Esophagus squamous epithelium (tissue), 5 donors: ENCODE measurements around the gene CFAP410. TPM values are rescaled to one million over a fixed set of nuclear protein-coding genes. Genes with fewer than 3 reads are reported as not detected.

Source experiments
- DNase-seq: peaks from one replicate; lab custom pipeline; 2025; lab: John Stamatoyannopoulos, UW
- H3K27ac ChIP-seq, 4 donors: fragments of 200-600 bp; sonication (generic); one replicate each; pipeline ENCODE4 v1.5.1; 2016 to 2019; ENCODE audit warnings: mild to moderate bottlenecking in 1 of 4
- H3K27me3 ChIP-seq, 4 donors: fragments of 200-600 bp; sonication (generic); 1 replicate in 3 of 4; 2 replicates in 1 of 4; pipeline versions ENCODE4 v1.5.1 to v1.6.0; 2017 to 2021; ENCODE audit warnings: antibody characterized with exemption in 1 of 4
- H3K36me3 ChIP-seq, 3 donors: fragments of 200-600 bp; sonication (generic); one replicate each; pipeline ENCODE4 v1.5.1; 2016 to 2019
- H3K4me1 ChIP-seq, 3 donors: fragments of 200-600 bp; sonication (generic); one replicate each; pipeline ENCODE4 v1.5.1; 2017 to 2019
- H3K4me3 ChIP-seq, 4 donors: fragments of 200-600 bp; sonication (generic); 1 replicate in 3 of 4; 2 replicates in 1 of 4; pipeline ENCODE4 v1.5.1; 2016 to 2019; ENCODE audit warnings: mild to moderate bottlenecking in 2 of 4, moderate library complexity in 1 of 4
- H3K9me3 ChIP-seq, 3 donors: fragments of 200-600 bp; sonication (generic); one replicate each; pipeline ENCODE4 v1.5.1; 2016 to 2019
- POLR2A ChIP-seq, 4 donors: fragments of 450-650 bp; IDR thresholded peaks; one replicate each; pipeline ENCODE4 v1.6.1; 2017; ENCODE audit warnings: antibody characterized with exemption in 4 of 4, mild to moderate bottlenecking in 4 of 4, moderate library complexity in 3 of 4
- WGBS, 2 donors: methylation state at CpG; one replicate each; pipeline ENCODE4 v1.1.5; 2018; 5-methylcytosine and 5-hydroxymethylcytosine counted together
- intact Hi-C: fragments of 100-400 bp; cut with DNase I; formaldehyde crosslinking; loops from one replicate; pipeline ENCODE4 v1.15.0; 2022
- total RNA-seq, 4 donors: library from RNA; depleted of rRNA; stranded (reverse); fragments of >200 nt; gene quantifications; one replicate each; pipeline ENCODE4 v1.1.0, GENCODE V29; 2016
- TF ChIP-seq, protein P1 (sequence below), 6 experiments: fragments of 450-650 bp in 4 of 6; fragments of 200-600 bp in 2 of 6; sonication (generic) in 2 of 6; IDR thresholded peaks; one replicate each; pipeline ENCODE4 v1.5.1; 2016 to 2019; ENCODE audit warnings: antibody characterized with exemption in 6 of 6, mild to moderate bottlenecking in 4 of 6, moderate library complexity in 4 of 6
- donor health status: DM: yes; HTN: yes; CAD: no.

Gene CFAP410
- total RNA-seq, 4 donors from 2014 or later: 7.9 to 21.8 (median 13.7) TPM

DNA sequence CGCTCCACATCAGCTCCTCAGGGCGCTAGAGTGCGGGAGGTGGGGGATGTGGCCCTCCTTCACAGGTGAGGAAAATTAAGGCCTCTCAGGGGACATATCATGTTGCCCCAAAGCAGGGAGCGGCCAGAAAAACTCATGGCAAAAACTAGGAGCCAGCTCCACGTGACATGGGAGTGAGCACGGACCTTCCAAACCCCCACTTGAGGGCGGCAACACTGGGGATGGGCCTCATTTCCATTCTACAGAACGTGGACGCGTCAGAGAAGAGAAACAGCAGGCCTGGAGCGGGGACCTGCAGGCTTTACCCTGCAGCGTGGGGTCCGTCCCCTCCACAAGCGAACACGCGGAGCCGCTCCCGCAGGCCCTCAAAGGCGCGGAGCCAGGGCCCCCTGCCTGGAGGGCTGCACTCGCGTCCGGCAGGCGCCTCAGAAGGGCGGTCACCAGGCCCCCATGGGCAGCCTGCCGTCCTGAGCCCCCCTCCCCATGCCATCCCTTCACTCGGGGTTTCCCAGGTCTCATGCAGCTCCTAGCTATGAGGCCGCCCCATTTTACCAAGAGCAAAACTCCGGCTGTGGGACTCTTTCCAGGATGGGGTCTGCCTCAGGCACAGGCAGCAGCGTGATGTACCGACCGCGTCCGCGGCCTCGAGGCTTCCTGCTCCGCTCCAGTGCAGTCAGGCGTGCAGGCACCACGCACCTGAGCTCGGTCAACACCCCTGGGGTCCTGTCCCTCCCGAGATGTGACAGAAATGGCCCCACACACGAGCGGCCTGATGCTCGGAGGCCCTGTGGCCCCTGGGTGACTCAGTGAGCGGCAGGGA lies 5.5 kb downstream of the CFAP410 start:
- WGBS, 2 donors: 20 to 69% methylated on average over 1 to 12 of the region's 45 CpGs

DNA sequence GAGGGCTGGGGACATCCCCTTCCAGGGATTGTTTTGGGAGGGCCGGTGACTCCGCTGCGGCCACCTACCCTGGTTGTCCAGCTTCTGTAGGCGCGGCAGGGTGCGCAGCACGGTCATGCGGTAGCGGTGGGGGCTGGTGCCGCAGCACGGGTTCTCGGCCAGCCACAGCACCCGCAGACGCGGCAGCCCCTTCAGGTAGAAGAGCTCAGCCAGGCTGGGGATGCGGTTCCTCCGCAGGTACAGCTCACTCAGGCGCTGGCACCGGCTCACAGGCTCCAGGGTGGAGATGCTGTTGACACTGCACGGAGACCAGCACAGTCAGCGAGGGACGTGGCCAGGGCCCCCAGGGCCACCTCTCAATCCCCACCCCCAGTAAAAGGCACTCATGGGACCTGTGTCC lies 6.2 kb downstream of the CFAP410 start:
- 88 to 95% methylated on average over 5 to 19 of the region's 22 CpGs for WGBS, 2 donors
- intact Hi-C loops: no loop called here
- no peak for TF ChIP-seq POLR2A (IDR thresholded peaks at IDR 0.05)
- TF ChIP-seq, protein P1, sequence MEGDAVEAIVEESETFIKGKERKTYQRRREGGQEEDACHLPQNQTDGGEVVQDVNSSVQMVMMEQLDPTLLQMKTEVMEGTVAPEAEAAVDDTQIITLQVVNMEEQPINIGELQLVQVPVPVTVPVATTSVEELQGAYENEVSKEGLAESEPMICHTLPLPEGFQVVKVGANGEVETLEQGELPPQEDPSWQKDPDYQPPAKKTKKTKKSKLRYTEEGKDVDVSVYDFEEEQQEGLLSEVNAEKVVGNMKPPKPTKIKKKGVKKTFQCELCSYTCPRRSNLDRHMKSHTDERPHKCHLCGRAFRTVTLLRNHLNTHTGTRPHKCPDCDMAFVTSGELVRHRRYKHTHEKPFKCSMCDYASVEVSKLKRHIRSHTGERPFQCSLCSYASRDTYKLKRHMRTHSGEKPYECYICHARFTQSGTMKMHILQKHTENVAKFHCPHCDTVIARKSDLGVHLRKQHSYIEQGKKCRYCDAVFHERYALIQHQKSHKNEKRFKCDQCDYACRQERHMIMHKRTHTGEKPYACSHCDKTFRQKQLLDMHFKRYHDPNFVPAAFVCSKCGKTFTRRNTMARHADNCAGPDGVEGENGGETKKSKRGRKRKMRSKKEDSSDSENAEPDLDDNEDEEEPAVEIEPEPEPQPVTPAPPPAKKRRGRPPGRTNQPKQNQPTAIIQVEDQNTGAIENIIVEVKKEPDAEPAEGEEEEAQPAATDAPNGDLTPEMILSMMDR (IDR thresholded peaks at IDR 0.05): no peak
- no peaks in the 10 kb centered on the region for H3K9me3 ChIP-seq
- no peak for DNase-seq
- H3K36me3 ChIP-seq: peaks cover 0 to 36% (median 0%) of the 10 kb centered on the region in 3 donors
- H3K27me3 ChIP-seq: no peaks in the 10 kb centered on the region
- no peak overlapping the region for H3K4me3 ChIP-seq
- H3K27ac ChIP-seq: no peak overlapping the region
- H3K4me1 ChIP-seq: peaks cover 1 to 22% (median 4%) of the 10 kb centered on the region in 3 donors

More for the DNA sequence above, 5.5 kb downstream of the CFAP410 start:
- H3K4me3 ChIP-seq: no peak overlapping the region
- no peaks in the 10 kb centered on the region for H3K9me3 ChIP-seq
- no peak overlapping the region for H3K27ac ChIP-seq
- H3K4me1 ChIP-seq: peaks cover 5 to 28% (median 9%) of the 10 kb centered on the region in 3 donors
- no peaks in the 10 kb centered on the region for H3K27me3 ChIP-seq
- TF ChIP-seq POLR2A (IDR thresholded peaks at IDR 0.05): no peak
- TF ChIP-seq, protein P1 (IDR thresholded peaks at IDR 0.05): no peak
- H3K36me3 ChIP-seq: peaks cover 0 to 36% (median 0%) of the 10 kb centered on the region in 3 donors
- DNase-seq: no peak
- intact Hi-C loops: no loop called here

DNA sequence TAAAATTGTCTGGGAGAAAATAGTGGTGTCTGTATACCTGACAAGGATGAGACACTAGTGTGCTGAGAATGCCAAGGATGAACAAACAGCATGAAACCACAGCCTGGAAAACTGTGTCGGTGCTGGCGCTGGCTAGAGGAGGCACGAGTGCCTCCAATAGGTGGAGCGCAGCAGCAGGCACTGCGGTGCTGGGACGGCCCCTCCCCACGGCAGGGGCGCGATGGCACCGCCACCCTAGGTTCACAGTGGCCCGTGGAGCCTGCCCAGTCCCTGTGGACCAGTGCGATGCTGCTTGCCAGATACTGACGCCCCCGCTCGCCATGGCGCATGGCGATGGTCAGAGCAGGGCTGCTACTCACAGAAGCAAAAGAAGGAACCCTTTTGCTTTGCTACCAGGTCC lies 6.8 kb downstream of the CFAP410 start:
- Histone ChIP-seq H3K36me3 (peaks cover 0 to 42% (median 0%) of the 10 kb centered on the region in 3 donors), H3K4me1 (peaks cover 0 to 16% (median 0%) of the 10 kb centered on the region in 3 donors), H3K27me3 (no peaks in the 10 kb centered on the region), H3K4me3 (no peak overlapping the region), H3K9me3 (no peaks in the 10 kb centered on the region), H3K27ac (no peak overlapping the region)
- WGBS, 2 donors: 75 to 92% methylated on average over 5 to 17 of the region's 17 CpGs
- DNase-seq: no peak
- intact Hi-C loops: no loop called here
- no peak for TF ChIP-seq POLR2A (IDR thresholded peaks at IDR 0.05)
- TF ChIP-seq, protein P1 (IDR thresholded peaks at IDR 0.05): no peak

DNA sequence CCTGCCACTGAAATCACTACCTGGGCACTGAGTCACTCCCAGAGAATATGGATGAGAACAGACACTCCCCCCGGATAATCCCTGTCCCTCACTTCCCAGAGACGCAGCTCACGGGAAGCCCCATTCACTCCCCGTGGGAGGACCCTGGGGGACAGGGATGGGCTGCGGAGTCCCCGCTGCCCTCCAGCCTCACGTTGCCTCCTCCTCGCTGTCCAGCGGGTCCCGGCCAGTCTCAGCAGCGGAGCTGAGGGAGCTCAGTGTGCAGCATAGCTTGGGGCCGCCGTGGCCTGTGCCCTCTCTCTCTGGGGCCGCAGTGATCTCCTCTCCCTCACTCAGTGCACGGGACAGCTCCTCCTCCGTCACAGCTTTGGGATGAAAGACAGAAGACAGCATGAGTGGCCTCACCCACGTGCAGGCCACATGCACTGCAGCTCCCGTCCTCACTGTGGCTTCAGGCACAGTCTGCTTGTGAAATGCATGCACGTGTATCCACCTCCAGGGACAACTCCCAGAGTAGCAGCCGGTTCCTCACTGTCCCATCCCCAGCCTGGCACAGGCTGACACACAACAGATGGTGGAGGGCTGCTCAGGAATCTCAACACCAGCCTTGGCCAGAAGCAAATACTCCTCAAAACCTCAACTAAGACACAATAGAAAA lies 7.4 kb downstream of the CFAP410 start:
- WGBS, 2 donors: 57 to 64% methylated on average over 9 to 18 of the region's 20 CpGs
- Histone ChIP-seq H3K36me3 (peaks cover 3 to 42% (median 4%) of the 10 kb centered on the region in 3 donors), H3K27ac (no peak overlapping the region), H3K4me3 (no peak overlapping the region), H3K4me1 (peaks cover 0 to 12% (median 0%) of the 10 kb centered on the region in 3 donors), H3K27me3 (no peaks in the 10 kb centered on the region), H3K9me3 (no peaks in the 10 kb centered on the region)
- intact Hi-C loops: no loop called here
- no peak for TF ChIP-seq POLR2A (IDR thresholded peaks at IDR 0.05)
- TF ChIP-seq, protein P1 (IDR thresholded peaks at IDR 0.05): no peak
- no peak for DNase-seq

DNA sequence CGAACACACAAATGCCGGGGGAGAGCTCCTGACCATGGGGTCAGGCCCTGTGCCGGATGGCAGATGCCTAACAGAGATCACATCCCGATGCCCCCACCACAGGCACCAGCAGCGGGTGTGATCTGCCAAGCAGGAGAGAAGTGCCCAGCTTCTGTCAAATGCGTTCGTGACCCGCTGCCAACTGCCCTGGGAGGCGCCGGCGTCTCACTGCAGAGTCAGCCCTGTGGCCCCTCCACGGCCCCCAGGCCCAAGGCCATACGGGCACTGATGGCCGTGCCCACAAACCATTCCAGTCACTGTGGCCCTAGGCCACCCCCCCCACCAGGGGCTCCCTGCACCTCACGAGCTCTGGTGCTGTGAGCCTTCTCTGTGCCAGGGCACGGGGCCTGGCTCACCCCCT lies 8.0 kb downstream of the CFAP410 start:
- Histone ChIP-seq H3K4me3 (no peak overlapping the region), H3K27ac (no peak overlapping the region), H3K4me1 (peaks cover 0 to 12% (median 0%) of the 10 kb centered on the region in 3 donors), H3K36me3 (peaks cover 6 to 42% (median 10%) of the 10 kb centered on the region in 3 donors), H3K27me3 (no peaks in the 10 kb centered on the region), H3K9me3 (no peaks in the 10 kb centered on the region)
- TF ChIP-seq POLR2A (IDR thresholded peaks at IDR 0.05): no peak
- TF ChIP-seq, protein P1 (IDR thresholded peaks at IDR 0.05): no peak
- no peak for DNase-seq
- intact Hi-C loops: no loop called here
- 57% methylated on average over 6 of the region's 16 CpGs; no CpG with 5 or more reads in 1 of the 2 donors for WGBS, 2 donors
